ENCODE results near the gene ASPA. TPM values are rescaled to one million over a fixed set of nuclear protein-coding genes. Genes with fewer than 3 reads are reported as not detected.

Gene ASPA
- total RNA-seq, 1 donor, result 0.36 TPM

- no peaks in the 10 kb centered on the region for H4K20me1 ChIP-seq (ENCODE audit: insufficient read depth, low read length)
- no peaks in the 10 kb centered on the region for H3K9me3 ChIP-seq (ENCODE audit: low read depth, low read length)
- H3K4me1 ChIP-seq (ENCODE audit: insufficient read depth, low read length), result no peaks in the 10 kb centered on the region
- no peak overlapping the region for H3K27ac ChIP-seq (ENCODE audit: low read depth, low read length)
- no peaks in the 10 kb centered on the region for H3K36me3 ChIP-seq (ENCODE audit: insufficient read depth, low read length)
- H3K27me3 ChIP-seq (ENCODE audit: insufficient read depth, low read length), result no peaks in the 10 kb centered on the region
- H2AFZ ChIP-seq (ENCODE audit: low read length), result no peak overlapping the region
- no peak for TF ChIP-seq CTCF (IDR thresholded peaks at IDR 0.05; ENCODE audit: extremely low read depth, low read depth, low read length)
- no peaks in the 10 kb centered on the region for H3K79me2 ChIP-seq (ENCODE audit: insufficient read depth, low read length)
- no peak overlapping the region for H3K4me2 ChIP-seq (ENCODE audit: insufficient read depth, low read length)
- H3K4me3 ChIP-seq (ENCODE audit: insufficient read depth, low read length), result no peak overlapping the region
- peak; percentile 61 for DNase-seq (ENCODE audit: insufficient read length, low spot score, missing footprints)
Measured at GRCh38 chr17:3528880-3529511, 53.2 kb downstream of the ASPA start.

- Histone ChIP-seq H2AFZ (ENCODE audit: low read length) (no peak overlapping the region), H3K4me1 (ENCODE audit: insufficient read depth, low read length) (no peaks in the 10 kb centered on the region), H3K4me3 (ENCODE audit: insufficient read depth, low read length) (no peak overlapping the region), H4K20me1 (ENCODE audit: insufficient read depth, low read length) (no peaks in the 10 kb centered on the region), H3K4me2 (ENCODE audit: insufficient read depth, low read length) (no peak overlapping the region), H3K9me3 (ENCODE audit: low read depth, low read length) (no peaks in the 10 kb centered on the region), H3K36me3 (ENCODE audit: insufficient read depth, low read length) (no peaks in the 10 kb centered on the region), H3K27me3 (ENCODE audit: insufficient read depth, low read length) (no peaks in the 10 kb centered on the region), H3K79me2 (ENCODE audit: insufficient read depth, low read length) (no peaks in the 10 kb centered on the region), H3K27ac (ENCODE audit: low read depth, low read length) (no peak overlapping the region)
- DNase-seq (ENCODE audit: insufficient read length, low spot score, missing footprints), result peak; percentile 83
- TF ChIP-seq CTCF (IDR thresholded peaks at IDR 0.05; ENCODE audit: extremely low read depth, low read depth, low read length), result no peak
Measured at GRCh38 chr17:3529817-3530741, 54.3 kb downstream of the ASPA start.

- no peaks in the 10 kb centered on the region for H3K79me2 ChIP-seq (ENCODE audit: insufficient read depth, low read length)
- DNase-seq (ENCODE audit: insufficient read length, low spot score, missing footprints), result peak; percentile 82
- no peak overlapping the region for H3K4me2 ChIP-seq (ENCODE audit: insufficient read depth, low read length)
- H3K4me1 ChIP-seq (ENCODE audit: insufficient read depth, low read length), result peaks cover 4% of the 10 kb centered on the region
- H2AFZ ChIP-seq (ENCODE audit: low read length), result no peak overlapping the region
- TF ChIP-seq CTCF (IDR thresholded peaks at IDR 0.05; ENCODE audit: extremely low read depth, low read depth, low read length), result no peak
- no peaks in the 10 kb centered on the region for H3K9me3 ChIP-seq (ENCODE audit: low read depth, low read length)
- no peaks in the 10 kb centered on the region for H3K27me3 ChIP-seq (ENCODE audit: insufficient read depth, low read length)
- H3K27ac ChIP-seq (ENCODE audit: low read depth, low read length), result no peak overlapping the region
- no peaks in the 10 kb centered on the region for H4K20me1 ChIP-seq (ENCODE audit: insufficient read depth, low read length)
- H3K36me3 ChIP-seq (ENCODE audit: insufficient read depth, low read length), result no peaks in the 10 kb centered on the region
- H3K4me3 ChIP-seq (ENCODE audit: insufficient read depth, low read length), result no peak overlapping the region
Measured at GRCh38 chr17:3531266-3532101, 55.7 kb downstream of the ASPA start.
